Measurements from ENCODE around the gene FBXL22.
"Not testable (repeated sequence)": the region's sequence is repeated elsewhere in the genome, so short reads cannot be mapped to it uniquely, and the experiment has no call there.

The FBXL22 gene

DNA sequence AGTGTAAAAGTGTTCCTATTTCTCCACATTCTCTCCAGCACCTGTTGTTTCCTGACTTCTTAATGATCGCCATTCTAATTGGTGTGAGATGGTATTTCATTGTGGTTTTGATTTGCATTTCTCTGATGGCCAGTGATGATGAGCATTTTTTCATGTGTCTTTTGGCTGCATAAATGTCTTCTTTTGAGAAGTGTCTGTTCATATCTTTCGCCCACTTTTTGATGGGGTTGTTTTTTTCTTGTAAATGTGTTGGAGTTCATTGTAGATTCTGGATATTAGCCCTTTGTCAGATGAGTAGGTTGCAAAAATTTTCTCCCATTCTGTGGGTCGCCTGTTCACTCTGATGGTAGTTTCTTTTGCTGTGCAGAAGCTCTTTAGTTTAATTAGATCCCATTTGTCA is 20.4 kb downstream of the FBXL22 start:
- not testable (repeated sequence) for DNase-seq

DNA sequence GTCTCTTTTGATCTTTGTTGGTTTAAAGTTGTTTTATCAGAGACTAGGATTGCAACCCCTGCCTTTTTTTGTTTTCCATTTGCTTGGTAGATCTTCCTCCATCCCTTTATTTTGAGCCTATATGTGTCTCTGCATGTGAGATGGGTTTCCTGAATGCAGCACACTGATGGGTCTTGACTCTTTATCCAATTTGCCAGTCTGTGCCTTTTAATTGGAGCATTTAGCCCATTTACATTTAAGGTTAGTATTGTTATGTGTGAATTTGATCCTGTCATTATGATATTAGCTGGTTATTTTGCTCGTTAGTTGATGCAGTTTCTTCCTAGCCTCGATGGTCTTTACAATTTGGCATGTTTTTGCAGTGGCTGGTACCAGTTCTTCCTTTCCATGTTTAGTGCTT is 23.6 kb downstream of the FBXL22 start:
- DNase-seq = not testable (repeated sequence)

DNA sequence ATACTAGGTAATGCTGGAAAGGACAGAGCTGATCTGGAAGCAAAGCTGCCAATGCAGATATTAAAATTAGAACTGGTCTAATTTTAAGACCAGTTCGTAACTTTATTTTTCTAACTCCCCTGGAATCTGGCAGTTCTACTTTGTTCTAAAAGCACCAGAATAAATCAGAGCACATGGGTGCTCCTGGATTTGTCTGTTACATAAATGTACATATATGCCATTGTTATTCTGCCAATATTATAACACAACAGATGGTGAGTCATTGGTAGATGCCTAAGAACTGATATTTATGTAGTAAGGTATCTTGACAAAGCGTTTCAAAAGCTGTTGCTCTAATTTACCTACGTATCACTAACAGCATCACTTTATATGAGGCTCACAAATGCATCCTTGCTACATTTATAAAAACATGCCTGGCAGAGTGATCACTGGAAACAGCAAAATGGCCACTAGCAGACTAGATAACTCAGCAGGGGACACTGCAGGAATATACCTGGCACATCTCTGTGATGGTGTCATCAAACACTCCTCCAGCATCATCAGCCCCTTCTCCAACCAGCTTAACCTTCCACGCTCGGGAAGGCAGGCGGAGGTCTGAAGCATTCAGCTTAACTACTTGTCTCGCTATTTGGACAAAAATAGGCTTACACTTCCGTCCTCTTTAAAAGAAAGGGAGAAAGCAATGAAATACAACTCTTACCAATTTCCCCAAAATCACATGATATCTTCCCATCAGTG is 26.2 kb downstream of the FBXL22 start:
- DNase-seq = no peak

DNA sequence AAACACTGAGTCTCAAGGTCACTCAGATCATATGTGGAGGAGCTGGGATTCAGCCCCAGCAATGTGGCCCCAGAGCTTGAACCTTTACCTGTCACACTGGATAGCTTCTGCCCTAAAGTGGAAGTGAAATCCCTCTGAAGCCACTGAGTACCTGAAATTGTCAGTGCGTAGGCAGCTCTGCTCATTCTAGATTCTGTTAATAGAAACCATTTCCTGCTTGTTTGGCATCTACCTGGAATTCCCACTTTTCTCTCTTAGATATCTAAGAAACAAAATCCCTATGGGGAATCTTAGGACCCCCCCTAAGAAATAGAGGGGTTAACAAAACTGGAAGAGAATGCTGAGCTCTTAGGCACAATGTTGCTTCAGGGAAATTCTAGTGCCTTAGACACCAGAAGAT is 29.8 kb downstream of the FBXL22 start:
- DNase-seq = no peak

DNA sequence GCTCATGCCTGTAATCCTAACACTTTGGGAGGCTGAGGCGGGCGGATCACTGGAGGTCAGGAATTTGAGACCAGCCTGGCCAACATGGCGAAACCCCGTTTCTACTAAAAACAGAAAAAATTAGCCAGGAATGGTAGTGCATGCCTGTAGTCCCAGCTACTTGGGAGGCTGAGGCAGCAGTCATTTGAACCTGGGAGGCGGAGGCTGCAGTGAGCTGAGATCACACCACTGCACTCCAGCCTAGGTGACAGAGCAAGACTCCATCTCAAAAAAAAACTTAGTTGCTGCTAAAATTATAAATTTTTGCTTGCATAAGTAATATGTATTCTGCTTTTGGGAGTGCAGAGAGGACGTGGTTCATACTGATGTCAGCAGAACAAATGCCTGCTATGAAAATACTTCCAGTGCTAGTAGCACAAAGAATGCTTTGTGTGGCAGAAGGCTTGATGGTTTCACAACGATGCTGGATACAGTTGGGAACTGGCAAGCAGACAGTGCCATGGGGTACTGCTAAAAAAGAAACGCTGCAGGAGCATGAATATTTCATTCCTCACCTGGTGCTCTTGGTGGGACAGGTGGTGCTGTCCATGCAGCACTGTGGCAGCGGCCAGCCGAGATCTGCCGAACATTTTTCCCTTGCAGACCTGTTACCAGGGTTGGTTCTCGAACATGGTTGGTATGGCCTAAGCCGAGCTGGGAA is 31.1 kb downstream of the FBXL22 start:
- no peak for DNase-seq

DNA sequence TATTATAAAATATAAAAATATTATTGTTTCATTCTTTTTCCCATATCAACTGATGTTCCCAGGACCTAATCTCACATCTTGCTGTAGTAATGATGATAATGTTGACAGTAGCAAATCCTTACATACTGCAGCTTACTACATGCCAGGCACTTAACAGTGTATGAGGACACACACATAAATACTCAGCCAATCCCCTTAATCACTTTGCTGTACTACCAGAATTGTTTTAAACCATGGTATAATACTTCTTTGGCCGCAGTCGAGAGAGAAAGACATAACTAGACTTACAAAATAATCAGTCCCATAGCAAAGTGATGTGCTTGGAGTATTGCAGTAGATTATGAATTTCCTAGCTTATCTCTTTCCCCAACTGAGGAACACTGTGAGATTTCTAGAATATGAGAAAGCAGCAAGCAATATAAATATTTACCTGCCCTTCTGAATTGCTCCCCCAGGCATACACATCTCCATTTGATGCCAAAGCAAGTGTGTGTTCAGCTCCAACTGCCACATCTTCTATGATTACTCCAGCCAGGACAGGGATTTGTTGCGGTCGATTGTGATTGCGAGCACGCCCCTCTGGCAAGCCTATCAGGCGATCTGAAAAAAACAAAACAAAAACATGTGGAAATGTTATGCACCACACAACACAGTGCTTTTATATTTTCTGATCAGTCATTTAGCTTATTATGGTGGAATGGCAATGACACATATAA is 33.0 kb downstream of the FBXL22 start:
- DNase-seq = no peak

DNA sequence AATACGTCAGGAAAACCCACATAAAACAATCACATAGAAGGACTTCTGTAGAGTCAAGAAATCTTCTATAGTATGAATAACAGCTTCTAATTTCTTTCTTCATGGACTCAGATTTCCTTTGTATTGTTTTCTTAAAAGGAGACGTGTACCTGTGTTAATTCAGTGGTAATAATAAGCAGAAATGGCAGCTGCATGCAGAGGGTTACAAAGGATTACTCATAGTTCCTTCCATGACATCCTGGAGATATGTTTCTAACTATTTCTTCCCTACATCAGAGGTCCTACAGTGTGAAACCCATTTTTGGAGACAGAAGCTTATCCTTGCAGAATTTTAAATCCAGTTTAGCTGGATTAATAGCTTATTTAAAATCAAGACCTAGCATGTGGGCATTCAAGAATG is 36.1 kb downstream of the FBXL22 start:
- no peak for DNase-seq

DNA sequence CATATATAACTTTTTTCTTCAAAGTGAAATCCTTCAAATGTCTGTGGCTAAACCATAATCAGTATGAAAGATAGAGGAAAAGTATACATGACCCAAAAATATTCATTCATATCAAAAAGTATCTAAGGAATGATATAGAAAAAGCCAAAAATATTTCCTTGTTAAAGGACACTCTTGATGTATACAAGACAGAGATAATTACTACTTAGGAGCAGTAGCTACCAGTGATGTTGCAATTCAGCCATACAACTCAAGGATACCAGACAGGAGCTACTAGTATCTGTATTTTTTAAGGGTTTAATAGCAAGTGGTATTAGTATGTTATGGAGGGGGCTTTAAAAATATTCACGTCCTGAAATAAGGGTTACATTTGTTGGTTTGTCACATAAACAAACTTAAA is 37.0 kb downstream of the FBXL22 start:
- no peak for DNase-seq

DNA sequence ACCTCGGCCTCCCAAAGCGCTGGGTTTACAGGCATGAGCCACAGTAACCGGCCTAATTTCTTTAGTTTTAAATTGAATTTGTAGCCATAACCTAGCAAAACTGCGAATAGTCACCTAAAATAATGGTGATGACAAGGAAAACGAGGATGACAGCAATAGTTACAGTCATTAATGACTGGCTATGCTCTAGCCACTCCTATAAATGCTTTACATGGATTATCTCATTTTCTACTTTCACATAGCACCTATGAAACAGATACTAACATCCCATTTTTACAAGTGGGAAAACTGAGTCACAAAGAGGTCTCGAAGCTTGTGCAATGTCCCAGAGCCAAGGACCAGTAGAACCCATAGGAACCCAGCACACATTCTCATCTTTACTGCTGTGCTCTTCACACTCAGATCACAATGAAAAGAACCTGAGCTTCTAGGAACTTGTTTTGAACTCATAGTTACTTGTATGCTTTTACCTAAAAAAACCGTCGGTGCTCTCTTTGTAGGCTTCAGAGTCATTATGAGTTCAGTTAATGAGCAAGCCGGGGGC is 39.4 kb downstream of the FBXL22 start:
- no peak for DNase-seq

DNA sequence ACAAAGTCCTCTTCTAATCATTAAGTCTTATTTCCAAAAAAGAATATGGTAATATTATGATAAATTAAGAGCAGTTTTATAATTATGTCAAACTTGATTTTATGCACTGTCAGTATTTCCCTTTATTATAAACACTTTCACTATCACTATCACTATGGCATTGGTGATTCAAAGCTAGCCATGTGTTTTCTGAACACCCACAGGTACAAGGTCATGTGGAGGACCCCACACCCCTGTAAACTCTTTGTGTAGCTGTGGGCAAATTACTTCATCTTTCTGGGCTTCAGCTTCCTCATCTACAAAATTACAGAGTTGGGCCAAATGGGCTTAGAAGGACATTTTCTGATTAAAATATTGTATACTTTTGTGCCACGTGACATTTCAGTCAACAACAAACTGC is 41.7 kb downstream of the FBXL22 start:
- DNase-seq = no peak

DNA sequence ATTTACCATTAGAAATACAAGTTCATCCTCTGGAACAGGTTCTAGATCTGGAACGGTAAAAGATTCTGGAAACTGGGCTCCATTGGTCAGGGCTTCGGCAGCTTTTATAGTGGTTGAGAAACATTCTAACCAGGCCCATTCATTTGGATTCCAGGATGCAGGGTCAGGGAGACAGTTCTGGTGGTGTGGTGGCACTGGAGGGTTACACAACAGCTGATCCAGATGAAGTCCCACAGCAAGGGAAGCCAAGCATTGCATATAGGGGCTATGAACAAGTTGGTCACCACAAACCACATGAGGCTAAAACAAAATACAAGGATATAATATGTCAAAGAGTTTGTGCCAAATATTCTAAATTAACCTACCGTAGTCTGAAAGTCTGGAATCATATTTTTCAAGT is 43.0 kb downstream of the FBXL22 start:
- no peak for DNase-seq

Data from stimulated activated CD4-positive, alpha-beta T cell treated with anti-CD3 and anti-CD28 coated beads, Interleukin-1b, Interleukin-23, amount 100 ng/mL, for 48 hours (primary cell).